AG09319 (cell line): Measurements from ENCODE around the gene NDUFS5.
"Not testable (repeated sequence)": the region's sequence is repeated elsewhere in the genome, so short reads cannot be mapped to it uniquely, and the experiment has no call there.

Experiments
- DNase-seq: peaks from one replicate; pipeline ENCODE4 v3.0.0-alpha.2; 2010; ENCODE audit warnings: low read depth; ENCODE audit errors: extremely low read depth
- CTCF ChIP-seq: IDR thresholded peaks from 2 replicates; pipeline ENCODE4 v1.5.1; 2011; ENCODE audit warnings: low read depth, mild to moderate bottlenecking, inconsistent platforms, low read length, moderate library complexity

The NDUFS5 gene

GRCh38 chr1:39046613-39047210 is 20.6 kb downstream of the NDUFS5 start:
- TF ChIP-seq CTCF, result no peak
- DNase-seq, result no peak

- TF ChIP-seq CTCF, result no peak
- peak; percentile 51 for DNase-seq
Observed at GRCh38 chr1:39047374-39048229, 21.5 kb downstream of the NDUFS5 start.

GRCh38 chr1:39048745-39049370 is 22.7 kb downstream of the NDUFS5 start:
- DNase-seq, result no peak
- TF ChIP-seq CTCF, result no peak

- no peak for TF ChIP-seq CTCF
- no peak for DNase-seq
Observed at GRCh38 chr1:39050001-39050400, 23.9 kb downstream of the NDUFS5 start.

GRCh38 chr1:39051193-39051850 is 25.2 kb downstream of the NDUFS5 start:
- not testable (repeated sequence) for DNase-seq

- TF ChIP-seq CTCF, result no peak
Observed at GRCh38 chr1:39051956-39052355, 25.8 kb downstream of the NDUFS5 start.

GRCh38 chr1:39055213-39055710 is 29.1 kb downstream of the NDUFS5 start:
- DNase-seq, result not testable (repeated sequence)

More at GRCh38 chr1:39051956-39052355, 25.8 kb downstream of the NDUFS5 start:
- no peak for DNase-seq

GRCh38 chr1:39061516-39061915 is 35.4 kb downstream of the NDUFS5 start:
- DNase-seq, result not testable (repeated sequence)
